GM21723 (cell line): ENCODE data around the gene AFP.
"Not testable (repeated sequence)": the region's sequence is repeated elsewhere in the genome, so short reads cannot be mapped to it uniquely, and the experiment has no call there.

ENCODE experiments used
- ATAC-seq: cut with Tn5 transposase; IDR thresholded peaks from one replicate; pipeline ENCODE4 v1.9.1; 2021; ENCODE audit warnings: mild to moderate bottlenecking, moderate library complexity; ENCODE audit not compliant: unreplicated experiment

The AFP gene

DNA sequence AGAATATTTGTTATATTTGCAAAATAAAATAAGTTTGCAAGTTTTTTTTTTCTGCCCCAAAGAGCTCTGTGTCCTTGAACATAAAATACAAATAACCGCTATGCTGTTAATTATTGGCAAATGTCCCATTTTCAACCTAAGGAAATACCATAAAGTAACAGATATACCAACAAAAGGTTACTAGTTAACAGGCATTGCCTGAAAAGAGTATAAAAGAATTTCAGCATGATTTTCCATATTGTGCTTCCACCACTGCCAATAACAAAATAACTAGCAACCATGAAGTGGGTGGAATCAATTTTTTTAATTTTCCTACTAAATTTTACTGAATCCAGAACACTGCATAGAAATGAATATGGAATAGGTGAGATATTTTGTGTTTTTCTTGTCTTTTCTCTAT, at the start of gene AFP:
AFP (plus strand) TSS at position 238 of the 400 bp plus-strand sequence; CDS start at position 280, 42 bp downstream.
- ATAC-seq = no peak

DNA sequence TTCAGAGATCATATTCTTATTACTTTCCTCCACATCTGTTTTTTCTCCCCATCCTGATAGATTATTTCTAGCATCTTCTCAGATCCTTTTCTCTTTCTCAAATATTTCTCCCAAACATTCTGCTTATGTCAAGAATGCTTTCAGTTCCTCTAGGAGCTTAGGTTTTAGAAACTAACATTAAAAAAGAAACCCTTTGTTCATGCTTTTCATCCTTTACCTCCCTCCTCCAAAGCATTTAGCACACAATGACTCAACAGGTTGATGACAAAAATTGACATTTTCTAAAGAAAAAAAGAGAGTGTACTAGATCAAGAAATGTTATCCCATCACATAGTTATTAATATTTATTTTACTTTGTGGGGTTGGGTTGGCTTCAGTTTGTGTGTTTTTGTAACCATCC, 48.5 kb upstream of the AFP start:
- no peak for ATAC-seq

DNA sequence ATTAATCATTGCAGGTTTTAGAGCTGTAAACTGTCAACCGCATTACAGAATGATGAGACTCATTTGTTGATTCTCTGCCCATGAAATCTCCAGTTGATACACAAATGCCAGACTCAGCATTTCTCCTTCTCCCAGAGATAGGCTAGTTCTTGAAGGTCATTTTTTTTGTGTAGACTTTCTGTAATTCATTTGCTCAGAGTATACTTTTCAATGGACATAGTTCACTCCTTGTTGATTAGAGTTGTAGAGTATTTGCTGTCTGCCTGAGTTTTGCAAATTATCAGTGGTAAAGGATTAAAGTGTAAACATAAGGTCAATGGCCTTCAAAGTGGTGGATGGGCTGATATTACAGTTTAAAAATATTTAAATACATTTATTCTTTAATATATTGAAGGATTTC, 47.1 kb upstream of the AFP start:
- no peak for ATAC-seq

DNA sequence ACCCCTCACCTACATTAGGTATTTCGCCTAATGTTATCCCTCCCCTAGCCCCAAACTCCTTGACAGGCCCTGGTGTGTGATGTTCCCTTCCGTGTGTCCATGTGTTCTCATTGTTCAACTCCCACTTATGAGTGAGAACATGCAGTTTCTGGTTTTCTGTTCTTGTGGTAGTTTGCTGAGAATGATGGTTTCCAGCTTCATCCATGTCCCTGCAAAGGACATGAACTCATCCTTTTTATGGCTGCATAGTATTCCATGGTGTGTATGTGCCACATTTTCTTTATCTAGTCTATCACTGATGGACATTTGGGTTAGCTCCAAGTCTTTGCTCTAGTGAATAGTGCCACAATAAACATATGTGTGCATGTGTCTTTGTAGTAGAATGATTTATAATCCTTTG, 46.4 kb upstream of the AFP start:
- ATAC-seq = not testable (repeated sequence)

DNA sequence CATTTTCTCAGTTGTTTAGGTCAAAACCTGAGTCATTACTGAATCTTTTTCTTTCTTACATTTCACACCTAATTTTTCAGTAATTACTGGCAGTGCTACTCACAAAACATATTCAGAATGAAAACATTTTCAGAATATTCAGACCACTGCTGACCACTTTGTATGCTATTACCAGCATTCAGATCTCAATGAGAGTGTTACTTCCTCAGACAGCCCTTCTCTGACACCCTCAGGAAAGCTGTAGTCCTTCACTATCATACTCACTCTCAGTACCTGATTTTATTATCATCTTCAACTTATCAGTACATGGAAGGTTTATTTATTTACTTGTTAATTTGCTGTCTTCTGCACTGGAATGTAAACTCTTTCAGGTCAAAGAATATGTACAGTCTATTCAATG, 44.2 kb upstream of the AFP start:
- ATAC-seq = no peak

DNA sequence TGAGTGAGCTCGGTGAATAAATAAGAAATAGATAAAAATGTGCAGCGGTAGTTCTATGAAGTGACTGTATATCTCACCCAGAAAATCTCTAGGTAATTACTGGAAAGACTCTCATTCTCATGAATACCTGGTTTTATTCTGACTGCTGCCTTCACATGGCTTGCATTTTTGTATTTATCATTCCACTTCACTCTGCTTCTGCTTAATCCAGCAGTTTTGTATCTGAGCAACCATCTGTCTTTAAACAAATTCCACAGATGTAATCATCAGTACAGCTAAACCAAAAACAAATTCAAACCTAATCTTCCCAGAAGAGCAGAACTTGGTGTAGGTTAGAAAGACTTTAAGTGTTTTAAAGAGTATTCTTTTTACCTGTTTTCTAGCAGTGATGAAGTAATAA, 43.1 kb upstream of the AFP start:
- no peak for ATAC-seq

DNA sequence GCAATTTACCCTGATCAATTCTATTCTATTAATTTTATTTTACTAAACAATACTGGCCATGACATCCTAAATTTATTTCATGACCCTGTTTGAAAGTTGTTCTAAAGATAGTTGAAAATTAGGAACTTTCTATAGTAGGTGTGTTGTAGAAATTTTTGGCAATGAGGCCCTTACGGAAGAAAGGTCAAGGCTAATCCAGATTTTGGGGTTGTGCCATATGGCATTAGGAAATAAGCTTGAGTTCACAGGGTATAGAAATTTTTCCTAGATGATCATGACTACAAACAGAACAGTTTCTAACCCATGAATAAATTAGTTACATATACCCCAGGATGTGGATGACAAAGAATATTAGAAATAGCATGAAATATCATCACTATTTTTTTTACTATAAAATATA, 39.7 kb upstream of the AFP start:
- ATAC-seq = no peak

DNA sequence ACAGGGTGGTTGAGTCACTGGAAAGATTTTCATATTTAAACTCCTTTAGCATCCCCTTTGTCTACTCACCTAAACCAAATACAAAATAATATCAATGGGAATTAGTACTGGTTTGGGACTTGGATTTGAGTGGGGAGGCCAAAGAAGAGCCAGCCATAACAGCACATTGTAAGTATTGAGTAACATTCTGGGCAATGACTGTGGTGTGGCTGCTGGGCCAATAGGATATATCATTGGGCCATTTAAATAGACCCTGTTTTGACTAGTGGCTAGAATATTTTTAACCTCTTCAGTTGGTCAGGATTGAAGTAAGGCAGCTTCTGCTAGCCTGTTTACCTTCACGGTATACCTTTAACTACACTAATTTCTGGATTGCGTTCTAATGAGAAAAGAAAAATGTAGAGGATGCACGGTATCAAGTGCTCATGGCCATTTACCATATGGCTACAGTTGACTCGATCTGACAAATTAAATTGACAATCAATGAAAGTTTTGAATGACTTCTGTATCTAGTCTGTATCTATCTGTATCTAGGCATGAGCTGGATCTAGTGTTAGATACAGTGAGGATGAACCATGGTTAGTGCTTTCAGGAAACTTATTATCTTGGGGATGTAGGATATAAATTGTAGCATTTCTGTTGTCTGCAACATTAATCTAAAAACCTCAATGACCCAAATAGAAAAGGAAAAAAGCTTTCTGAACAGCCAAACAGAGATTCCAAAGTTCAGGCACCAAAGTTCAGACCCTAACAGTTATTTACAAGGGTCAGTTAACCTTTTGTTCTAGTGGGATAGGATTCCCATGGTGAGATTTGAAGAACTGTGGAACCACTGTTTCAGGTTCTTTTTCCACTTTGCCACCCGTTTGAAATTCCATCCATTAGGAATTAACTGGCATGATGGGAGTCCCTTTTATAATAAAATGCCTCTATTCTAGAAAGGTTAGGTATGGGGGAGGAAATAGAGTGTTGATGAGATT, 38.7 kb upstream of the AFP start:
- no peak for ATAC-seq

DNA sequence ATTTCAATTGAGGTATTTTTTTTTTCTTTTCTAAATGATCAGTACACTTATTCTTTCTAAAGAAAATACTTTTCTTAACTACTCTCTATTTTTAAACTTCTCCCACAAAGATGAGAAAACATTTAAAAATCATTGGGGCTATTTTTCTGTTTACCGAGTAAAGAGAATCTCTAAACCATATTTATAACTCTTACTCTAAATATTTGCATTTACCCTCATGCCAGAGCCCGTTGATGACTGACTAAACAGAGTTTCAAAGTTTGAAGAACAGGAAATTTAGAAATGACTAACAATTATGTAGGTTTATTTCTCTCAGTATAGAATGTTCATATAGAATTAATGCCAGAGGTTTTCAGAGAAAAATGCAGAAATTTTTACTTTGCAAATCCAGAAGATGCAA, 34.6 kb upstream of the AFP start:
- no peak for ATAC-seq

DNA sequence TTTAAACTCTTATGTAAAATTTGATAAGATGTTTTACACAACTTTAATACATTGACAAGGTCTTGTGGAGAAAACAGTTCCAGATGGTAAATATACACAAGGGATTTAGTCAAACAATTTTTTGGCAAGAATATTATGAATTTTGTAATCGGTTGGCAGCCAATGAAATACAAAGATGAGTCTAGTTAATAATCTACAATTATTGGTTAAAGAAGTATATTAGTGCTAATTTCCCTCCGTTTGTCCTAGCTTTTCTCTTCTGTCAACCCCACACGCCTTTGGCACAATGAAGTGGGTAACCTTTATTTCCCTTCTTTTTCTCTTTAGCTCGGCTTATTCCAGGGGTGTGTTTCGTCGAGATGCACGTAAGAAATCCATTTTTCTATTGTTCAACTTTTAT, 32.0 kb upstream of the AFP start, which contains the start of gene ALB:
ALB (plus strand) TSS at position 246 of the 400 bp plus-strand sequence; CDS start at position 287, 41 bp downstream.
- no peak for ATAC-seq

DNA sequence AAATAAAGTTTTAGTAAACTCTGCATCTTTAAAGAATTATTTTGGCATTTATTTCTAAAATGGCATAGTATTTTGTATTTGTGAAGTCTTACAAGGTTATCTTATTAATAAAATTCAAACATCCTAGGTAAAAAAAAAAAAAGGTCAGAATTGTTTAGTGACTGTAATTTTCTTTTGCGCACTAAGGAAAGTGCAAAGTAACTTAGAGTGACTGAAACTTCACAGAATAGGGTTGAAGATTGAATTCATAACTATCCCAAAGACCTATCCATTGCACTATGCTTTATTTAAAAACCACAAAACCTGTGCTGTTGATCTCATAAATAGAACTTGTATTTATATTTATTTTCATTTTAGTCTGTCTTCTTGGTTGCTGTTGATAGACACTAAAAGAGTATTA, 31.6 kb upstream of the AFP start:
- ATAC-seq = no peak

DNA sequence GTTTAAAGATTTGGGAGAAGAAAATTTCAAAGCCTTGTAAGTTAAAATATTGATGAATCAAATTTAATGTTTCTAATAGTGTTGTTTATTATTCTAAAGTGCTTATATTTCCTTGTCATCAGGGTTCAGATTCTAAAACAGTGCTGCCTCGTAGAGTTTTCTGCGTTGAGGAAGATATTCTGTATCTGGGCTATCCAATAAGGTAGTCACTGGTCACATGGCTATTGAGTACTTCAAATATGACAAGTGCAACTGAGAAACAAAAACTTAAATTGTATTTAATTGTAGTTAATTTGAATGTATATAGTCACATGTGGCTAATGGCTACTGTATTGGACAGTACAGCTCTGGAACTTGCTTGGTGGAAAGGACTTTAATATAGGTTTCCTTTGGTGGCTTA, 30.9 kb upstream of the AFP start:
- ATAC-seq = no peak

DNA sequence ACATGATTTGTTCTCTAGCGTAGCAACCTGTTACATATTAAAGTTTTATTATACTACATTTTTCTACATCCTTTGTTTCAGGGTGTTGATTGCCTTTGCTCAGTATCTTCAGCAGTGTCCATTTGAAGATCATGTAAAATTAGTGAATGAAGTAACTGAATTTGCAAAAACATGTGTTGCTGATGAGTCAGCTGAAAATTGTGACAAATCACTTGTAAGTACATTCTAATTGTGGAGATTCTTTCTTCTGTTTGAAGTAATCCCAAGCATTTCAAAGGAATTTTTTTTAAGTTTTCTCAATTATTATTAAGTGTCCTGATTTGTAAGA, 29.5 kb upstream of the AFP start:
- no peak for ATAC-seq

DNA sequence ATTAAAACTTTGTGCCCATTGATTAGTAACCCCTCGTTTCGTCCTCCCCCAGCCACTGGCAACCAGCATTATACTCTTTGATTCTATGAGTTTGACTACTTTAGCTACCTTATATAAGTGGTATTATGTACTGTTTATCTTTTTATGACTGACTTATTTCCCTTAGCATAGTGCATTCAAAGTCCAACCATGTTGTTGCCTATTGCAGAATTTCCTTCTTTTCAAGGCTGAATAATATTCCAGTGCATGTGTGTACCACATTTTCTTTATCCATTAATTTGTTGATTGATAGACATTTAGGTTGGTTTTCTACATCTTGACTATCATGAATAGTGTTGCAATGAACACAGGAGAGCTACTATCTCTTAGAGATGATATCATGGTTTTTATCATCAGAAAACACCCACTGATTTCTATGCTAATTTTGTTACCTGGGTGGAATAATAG, 28.8 kb upstream of the AFP start:
- ATAC-seq = no peak

DNA sequence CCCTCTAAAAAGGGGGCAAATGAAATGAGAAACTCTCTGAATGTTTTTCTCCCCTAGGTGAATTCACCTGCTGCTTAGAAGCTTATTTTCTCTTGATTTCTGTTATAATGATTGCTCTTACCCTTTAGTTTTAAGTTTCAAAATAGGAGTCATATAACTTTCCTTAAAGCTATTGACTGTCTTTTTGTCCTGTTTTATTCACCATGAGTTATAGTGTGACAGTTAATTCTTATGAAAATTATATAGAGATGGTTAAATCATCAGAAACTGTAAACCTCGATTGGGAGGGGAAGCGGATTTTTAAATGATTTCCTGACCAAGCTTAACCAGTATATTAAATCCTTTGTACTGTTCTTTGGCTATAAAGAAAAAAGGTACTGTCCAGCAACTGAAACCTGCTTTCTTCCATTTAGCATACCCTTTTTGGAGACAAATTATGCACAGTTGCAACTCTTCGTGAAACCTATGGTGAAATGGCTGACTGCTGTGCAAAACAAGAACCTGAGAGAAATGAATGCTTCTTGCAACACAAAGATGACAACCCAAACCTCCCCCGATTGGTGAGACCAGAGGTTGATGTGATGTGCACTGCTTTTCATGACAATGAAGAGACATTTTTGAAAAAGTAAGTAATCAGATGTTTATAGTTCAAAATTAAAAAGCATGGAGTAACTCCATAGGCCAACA, 27.7 kb upstream of the AFP start:
- ATAC-seq = no peak

DNA sequence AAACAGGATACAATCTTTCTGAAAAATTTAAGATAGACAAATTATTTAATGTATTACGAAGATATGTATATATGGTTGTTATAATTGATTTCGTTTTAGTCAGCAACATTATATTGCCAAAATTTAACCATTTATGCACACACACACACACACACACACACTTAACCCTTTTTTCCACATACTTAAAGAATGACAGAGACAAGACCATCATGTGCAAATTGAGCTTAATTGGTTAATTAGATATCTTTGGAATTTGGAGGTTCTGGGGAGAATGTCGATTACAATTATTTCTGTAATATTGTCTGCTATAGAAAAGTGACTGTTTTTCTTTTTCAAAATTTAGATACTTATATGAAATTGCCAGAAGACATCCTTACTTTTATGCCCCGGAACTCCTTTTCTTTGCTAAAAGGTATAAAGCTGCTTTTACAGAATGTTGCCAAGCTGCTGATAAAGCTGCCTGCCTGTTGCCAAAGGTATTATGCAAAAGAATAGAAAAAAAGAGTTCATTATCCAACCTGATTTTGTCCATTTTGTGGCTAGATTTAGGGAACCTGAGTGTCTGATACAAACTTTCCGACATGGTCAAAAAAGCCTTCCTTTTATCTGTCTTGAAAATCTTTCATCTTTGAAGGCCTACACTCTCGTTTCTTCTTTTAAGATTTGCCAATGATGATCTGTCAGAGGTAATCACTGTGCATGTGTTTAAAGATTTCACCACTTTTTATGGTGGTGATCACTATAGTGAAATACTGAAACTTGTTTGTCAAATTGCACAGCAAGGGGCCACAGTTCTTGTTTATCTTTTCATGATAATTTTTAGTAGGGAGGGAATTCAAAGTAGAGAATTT, 26.8 kb upstream of the AFP start:
- no peak for ATAC-seq

DNA sequence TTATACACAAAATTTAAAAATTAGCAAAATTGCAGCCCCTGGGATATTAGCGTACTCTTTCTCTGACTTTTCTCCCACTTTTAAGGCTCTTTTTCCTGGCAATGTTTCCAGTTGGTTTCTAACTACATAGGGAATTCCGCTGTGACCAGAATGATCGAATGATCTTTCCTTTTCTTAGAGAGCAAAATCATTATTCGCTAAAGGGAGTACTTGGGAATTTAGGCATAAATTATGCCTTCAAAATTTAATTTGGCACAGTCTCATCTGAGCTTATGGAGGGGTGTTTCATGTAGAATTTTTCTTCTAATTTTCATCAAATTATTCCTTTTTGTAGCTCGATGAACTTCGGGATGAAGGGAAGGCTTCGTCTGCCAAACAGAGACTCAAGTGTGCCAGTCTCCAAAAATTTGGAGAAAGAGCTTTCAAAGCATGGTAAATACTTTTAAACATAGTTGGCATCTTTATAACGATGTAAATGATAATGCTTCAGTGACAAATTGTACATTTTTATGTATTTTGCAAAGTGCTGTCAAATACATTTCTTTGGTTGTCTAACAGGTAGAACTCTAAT, 26.0 kb upstream of the AFP start:
- no peak for ATAC-seq

DNA sequence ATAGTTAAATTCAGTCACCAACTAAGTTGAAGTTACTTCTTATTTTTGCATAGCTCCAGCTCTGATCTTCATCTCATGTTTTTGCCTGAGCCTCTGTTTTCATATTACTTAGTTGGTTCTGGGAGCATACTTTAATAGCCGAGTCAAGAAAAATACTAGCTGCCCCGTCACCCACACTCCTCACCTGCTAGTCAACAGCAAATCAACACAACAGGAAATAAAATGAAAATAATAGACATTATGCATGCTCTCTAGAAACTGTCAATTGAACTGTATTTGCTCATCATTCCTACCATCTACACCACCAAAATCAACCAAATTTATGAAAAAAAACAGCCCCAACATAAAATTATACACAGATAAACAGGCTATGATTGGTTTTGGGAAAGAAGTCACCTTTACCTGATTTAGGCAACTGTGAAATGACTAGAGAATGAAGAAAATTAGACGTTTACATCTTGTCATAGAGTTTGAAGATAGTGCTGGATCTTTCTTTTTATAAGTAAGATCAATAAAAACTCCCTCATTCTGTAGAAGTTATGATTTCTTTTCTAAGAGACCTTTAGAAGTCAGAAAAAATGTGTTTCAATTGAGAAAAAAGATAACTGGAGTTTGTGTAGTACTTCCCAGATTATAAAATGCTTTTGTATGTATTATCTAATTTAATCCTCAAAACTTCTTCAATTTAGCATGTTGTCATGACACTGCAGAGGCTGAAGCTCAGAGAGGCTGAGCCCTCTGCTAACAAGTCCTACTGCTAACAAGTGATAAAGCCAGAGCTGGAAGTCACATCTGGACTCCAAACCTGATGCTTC, 24.9 kb upstream of the AFP start:
- ATAC-seq = no peak

DNA sequence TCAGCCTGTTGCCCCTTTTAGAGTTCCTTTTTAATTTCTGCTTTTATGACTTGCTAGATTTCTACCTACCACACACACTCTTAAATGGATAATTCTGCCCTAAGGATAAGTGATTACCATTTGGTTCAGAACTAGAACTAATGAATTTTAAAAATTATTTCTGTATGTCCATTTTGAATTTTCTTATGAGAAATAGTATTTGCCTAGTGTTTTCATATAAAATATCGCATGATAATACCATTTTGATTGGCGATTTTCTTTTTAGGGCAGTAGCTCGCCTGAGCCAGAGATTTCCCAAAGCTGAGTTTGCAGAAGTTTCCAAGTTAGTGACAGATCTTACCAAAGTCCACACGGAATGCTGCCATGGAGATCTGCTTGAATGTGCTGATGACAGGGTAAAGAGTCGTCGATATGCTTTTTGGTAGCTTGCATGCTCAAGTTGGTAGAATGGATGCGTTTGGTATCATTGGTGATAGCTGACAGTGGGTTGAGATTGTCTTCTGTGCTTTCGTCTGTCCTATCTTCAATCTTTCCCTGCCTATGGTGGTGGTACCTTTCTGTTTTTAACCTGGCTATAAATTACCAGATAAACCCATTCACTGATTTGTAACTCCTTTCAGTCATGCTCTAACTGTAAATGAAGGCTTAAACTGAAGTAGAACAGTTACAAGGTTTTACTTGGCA, 24.1 kb upstream of the AFP start:
- no peak for ATAC-seq
